HG03280 (cell line): ENCODE data around the gene REG4.
"Not testable (repeated sequence)": the region's sequence is repeated elsewhere in the genome, so short reads cannot be mapped to it uniquely, and the experiment has no call there.

Experiments used
- ATAC-seq: cut with Tn5 transposase; IDR thresholded peaks from one replicate; pipeline ENCODE4 v1.9.1; 2021; ENCODE audit warnings: mild to moderate bottlenecking, moderate library complexity; ENCODE audit not compliant: unreplicated experiment

REG4 gene

DNA sequence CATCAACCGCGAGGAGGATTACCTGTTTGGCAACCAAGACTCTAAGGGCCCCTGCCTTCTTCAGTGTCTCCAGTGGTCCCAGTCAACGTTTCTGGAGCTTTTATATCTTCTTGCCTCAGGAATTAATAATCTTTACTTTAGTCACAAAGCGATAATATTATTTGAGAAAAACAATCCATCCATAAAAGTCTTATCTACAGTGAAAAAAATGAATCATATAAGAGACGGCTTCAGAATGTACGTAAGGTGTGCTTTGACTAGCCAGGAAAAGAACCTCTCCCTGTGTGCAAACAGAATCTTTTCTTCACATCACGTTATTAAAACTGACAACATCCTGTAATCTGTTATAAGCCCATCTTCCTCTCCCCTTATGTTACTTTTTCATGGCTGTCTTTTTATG is at the start of gene REG4:
Gene REG4 (minus strand): TSS at position 74 of the 400 bp plus-strand sequence. CDS start 2,691 bp downstream, outside the sequence.
- no peak for ATAC-seq

GRCh38 chr1:119859647-119860046 is 48.4 kb upstream of the REG4 start:
- ATAC-seq, result no peak

DNA sequence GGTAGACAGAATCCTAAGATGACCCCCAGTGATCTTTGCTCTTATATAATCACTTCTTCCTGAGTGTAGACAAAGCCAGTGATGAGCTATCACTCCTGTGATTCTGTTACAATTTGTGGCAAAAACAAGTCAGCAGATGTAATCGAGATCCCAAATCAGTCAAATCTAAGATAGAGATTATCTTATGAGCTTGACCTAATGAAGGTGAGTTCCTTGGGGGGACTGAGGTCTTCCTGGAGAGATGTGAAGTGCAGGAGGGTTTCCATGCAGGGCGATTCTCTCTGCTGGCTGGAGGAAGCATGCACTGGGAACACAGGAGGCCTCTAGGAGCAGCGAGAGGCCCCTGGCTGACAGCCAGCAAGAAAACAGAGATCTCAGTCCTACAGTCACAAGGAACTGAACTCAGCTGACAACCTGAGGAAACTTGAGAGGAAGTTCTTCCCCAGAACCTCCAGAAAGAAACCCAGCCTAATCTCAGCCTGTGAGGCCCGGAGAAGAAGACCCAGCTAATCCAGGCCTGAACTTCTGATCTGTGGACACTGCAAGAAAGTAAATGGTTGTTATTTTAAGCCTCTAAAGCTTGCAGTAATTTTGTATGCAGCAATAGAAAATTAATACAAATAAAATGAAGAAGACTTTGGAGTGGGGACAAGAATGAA is 47.4 kb upstream of the REG4 start:
- ATAC-seq, result not testable (repeated sequence)

DNA sequence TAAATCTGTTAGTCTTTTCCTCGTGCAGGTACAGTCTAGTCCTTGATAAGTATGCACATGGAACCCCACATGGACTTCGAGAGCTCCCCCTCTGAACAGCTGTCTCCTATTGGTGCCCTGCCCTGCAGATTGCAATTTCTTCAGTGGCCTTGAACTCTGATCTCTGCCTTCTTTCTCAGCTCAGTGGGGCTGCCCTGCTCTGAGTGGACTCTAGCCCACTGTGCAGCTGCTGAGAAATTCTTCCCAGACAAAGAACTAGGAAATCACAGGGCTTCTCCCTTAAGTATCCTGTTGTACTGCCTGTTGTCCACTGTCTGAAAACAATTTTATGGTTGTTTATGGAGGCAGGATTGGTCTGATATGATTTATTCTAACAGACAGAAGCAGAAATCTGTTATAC is 46.9 kb upstream of the REG4 start:
- no peak for ATAC-seq

DNA sequence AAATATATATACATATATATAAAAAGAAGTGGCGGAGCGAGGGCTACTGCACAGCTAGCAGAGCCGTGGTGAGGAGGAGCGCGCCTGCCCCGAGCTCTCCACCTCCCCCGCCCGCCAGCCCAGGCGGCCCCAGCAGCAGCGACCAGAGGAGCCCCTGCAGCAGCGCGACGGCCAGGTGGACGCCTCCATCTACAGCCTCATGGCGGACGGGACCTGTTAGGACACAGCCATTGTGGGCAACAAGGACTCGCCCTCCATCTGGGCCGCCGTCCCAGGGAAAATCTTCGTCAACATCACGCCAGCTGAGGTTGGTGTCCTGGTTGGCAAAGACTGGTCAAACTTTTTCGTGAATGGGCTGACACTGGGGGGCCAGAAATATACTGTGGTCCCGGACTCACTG is 41.9 kb upstream of the REG4 start:
- ATAC-seq, result no peak

DNA sequence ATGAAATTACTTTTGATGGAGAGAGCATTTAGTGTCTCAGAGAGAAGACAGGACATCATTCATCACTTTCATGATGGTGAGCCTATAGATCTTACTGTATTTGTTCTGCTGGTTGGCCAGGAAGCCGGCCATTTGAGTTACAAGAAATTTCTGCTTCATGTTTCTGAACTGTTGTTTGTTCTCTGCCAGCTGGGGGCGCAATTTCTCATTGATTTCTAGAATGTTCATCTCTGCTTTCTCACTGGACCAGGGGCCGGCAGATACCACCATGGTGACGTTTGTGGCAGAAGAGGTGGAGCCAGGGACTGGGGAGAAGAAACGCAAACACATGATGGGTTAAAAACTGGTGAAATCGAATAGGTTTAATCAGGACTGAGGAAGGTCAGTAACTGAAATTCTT is 32.9 kb upstream of the REG4 start:
- not testable (repeated sequence) for ATAC-seq

GRCh38 chr1:119841306-119841705 is 30.0 kb upstream of the REG4 start:
- no peak for ATAC-seq

DNA sequence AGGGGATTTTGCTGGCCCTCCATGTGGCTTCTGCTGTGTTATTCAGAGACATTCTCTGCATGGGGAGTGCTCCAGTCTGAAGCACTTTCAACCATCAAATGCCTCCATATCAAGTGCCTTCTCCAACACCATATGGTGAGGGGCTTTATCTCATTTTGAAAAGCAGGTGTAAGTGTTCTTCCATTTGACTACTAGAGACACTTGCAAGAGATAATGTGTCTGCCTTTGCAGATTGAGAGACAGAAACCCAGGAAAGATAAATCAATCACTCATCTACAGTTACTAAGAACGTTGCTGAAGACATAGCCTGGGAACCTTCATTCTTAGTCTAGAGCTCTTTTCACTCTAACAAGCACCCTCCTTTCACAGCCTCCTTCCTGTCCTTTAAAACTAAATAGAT is 29.5 kb upstream of the REG4 start:
- no peak for ATAC-seq

GRCh38 chr1:119838236-119838635 is 27.0 kb upstream of the REG4 start:
- no peak for ATAC-seq

DNA sequence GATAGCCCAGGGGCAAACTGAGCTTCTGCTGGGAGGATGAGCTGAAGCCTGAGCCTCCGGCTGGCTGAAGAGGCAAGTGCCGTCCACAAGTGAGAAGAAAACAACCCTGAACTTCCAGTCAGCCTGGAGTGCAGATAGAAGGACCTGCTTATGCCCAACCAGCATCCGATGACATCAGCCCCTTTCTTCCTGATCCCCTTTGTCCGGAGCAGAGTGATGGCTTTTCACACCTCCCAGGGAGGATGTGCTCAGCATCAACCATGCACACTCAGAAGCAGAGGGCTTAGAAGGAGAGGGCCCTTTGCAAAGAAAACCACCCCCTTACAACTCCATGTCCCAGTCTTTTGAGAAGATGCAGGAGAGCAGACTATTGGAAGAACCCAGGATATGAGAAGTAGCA is 23.7 kb upstream of the REG4 start:
- no peak for ATAC-seq

GRCh38 chr1:119831027-119831426 is 19.8 kb upstream of the REG4 start:
- ATAC-seq, result no peak

- no peak for ATAC-seq
These were observed 18.4 kb upstream of the REG4 start for GRCh38 chr1:119829625-119830024.

DNA sequence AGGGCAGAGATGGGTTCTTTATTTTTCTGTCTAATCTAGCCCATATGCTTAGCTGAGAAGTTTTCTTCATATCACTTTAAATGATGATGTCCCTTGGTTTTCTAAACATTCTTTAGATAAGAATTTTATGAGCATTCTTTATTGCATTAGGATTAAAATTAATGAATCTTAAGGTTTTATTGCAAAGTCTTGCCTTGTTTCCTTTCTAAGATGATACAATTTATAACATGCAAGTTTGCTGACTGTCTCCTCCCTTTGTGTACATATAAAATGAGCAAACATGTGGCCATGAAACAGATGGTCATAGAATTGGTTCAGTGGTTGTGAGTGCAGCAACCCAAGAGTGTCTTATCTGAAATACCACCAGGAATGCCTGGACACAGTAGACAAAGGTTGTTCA is 17.7 kb upstream of the REG4 start:
- not testable (repeated sequence) for ATAC-seq

DNA sequence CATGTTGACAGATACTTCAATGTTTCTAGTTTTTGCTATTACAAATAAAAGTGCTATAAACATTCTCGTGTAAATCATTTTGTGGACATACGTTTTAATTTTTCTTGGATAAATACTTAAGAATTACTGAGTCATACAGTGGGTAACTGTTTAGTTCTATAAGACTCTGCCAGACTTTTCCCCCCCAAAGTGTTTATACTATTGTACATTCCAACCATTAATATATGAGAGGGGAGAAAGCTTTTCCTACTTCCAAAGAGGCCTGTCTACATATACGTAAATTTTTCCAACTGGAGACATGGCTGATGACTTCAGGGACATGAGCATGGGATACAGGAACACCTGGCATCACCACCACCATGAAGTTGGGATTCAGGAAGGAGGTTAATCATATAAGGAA is 17.0 kb upstream of the REG4 start:
- ATAC-seq, result no peak

DNA sequence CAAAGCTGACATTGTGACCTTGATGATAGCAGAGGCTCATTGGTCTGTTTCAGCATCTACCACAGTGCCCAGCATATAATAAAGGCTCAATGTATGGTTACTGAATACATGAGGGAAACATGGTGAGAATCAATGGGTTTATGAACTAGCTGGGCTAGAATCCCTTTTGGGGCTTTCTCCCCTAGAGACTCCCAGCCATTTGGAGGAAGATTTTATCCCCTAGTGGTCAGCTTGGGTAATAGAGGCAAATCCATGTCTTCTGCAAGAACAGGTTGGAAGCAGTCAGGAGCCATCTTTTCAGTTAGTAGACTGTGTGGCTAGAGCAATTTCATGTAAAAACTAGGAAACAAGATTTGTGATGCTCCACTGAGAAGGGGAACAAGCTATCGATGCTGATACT is 15.8 kb upstream of the REG4 start:
- ATAC-seq, result no peak

DNA sequence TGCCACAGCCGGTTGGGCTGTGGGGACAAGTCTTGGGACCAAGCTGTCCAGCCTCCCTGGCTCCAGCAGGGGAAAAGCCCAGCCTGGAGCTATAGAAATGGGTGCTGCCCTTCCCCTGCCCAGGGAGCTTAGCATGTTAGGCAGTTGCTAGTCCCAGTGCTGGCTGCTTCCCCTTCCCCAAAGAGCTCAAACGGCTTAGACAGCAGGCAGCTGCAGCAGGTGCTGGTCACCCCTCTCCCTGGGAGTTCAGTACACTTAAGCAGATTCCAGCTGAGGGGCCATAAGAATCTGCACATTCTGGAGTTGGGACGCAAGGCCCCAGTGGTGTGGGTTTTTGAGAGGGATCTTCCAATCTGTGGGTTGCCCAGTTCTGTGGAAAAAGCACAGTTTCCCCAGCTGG is 11.1 kb upstream of the REG4 start:
- ATAC-seq, result no peak

- ATAC-seq, result no peak
These were observed 6.9 kb upstream of the REG4 start for GRCh38 chr1:119818181-119818580.

DNA sequence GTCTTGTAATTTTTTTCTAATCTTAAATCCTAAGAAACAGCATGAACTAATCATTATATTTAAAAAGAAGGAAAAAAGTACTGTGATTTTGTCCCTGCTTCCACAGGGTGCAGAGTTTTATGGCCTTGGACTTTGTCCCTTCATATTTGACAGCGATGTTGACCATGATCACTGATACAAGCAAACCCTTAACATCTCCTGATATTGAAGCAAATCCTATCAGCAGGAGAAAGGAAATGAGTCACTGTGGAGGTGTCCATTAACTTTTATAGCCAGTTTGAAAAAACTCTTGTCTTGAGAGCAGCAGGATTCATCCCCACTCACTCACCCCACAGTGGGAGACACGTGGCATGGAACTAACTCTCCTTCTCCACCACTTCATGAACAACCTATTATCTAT is 5.1 kb upstream of the REG4 start:
- ATAC-seq, result no peak

- no peak for ATAC-seq
These were observed 4.7 kb upstream of the REG4 start for GRCh38 chr1:119815928-119816327.

- no peak for ATAC-seq
These were observed 4.1 kb upstream of the REG4 start for GRCh38 chr1:119815361-119815760.

DNA sequence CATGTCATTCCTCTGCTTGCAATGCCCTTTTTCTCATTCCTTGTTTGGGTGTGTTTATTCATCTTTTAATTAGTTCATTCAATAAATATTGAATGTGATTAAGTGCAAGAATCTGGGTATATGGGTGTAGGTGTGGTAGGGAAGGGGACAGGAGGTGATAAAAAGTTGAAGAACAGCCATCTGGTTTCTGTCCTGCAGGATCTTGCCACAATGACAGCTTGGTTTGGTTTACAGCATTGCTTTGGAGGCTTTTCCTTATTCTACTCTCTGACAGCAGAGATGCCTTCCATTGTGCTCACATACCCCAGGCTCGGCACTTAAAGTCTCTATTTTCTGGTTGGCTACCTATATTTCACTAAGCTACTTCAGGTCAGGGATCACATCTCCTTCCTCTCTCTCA is 3.0 kb upstream of the REG4 start:
- no peak for ATAC-seq

DNA sequence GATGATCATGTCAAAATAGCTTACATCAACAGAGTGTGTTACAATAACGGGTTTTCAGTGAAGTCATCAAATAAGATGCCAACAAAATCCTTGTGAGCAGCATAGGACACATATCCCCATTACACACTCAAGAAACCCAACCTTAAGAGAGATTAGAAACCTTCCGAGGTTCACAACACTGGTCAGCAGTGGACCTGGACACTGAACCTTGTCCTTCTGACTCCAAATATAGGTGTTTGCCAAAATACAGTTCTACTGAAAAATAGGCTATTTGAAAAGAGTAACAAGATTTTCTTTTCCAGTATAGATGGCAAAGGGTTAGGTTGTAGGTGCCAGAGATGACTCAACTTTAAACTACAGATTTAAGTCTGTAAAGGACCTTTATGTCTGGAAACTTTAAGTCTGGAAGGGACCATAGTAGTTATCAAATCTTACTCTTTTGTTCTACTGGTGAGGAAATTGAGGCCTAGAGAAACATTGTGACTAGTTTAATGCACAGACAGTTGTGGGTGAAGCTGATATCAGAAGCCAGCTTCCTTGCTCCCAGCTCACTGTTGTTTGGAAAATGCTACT is 811 bp upstream of the REG4 start:
- no peak for ATAC-seq

DNA sequence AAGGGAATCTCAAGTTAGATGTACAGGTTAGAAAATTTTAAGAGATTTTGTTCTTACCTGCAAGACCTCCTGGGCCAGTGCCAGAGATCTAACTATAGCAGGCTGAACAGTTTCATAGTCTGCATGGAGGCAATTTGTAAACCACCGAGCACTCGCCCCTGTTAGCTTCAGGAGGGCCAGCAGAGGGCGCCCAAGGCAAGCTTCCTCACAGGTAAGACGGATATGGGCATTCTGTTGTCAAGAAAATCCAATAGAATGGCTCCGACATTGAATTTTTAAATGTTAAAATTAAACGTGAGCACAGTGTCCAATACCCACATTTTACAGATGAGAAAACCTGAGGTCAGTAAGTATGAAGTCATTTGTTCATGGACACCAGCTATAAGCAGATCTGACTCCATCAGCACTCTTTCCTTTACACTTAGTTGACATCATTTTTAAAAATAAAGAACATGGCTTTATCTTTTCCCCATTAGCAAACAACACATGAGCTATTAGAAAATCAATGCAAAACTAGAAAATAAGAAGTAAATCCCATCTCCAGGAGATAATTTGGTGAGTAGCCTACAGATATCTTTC is 2.2 kb downstream of the REG4 start:
- ATAC-seq, result peak; percentile 72
